WERI-Rb-1 (cell line): Measurements from ENCODE around the gene FBXO21.

Source experiments
- DNase-seq: peaks from one replicate; pipeline ENCODE4 v3.0.0-alpha.2; 2020
- H3K27ac ChIP-seq: fragments of 250-450 bp; sonication (Bioruptor Pico); 2 replicates; pipeline ENCODE4 v1.5.1; 2020; ENCODE audit warnings: mild to moderate bottlenecking, moderate library complexity
- H3K27me3 ChIP-seq: fragments of 250-450 bp; sonication (Bioruptor Pico); 2 replicates; pipeline ENCODE4 v1.5.1; 2021; ENCODE audit warnings: mild to moderate bottlenecking, low read depth, moderate library complexity; ENCODE audit not compliant: insufficient read depth, severe bottlenecking
- H3K36me3 ChIP-seq: fragments of 250-450 bp; sonication (Bioruptor Pico); 2 replicates; pipeline ENCODE4 v1.5.1; 2020; ENCODE audit warnings: mild to moderate bottlenecking, moderate library complexity
- H3K4me3 ChIP-seq: 2 replicates; pipeline ENCODE4 v1.5.1; 2011; ENCODE audit warnings: low read depth, mild to moderate bottlenecking, control low read depth, low read length
- H3K9me3 ChIP-seq: fragments of 250-450 bp; sonication (Bioruptor Pico); 2 replicates; pipeline ENCODE4 v1.5.1; 2021; ENCODE audit warnings: mild to moderate bottlenecking, moderate library complexity; ENCODE audit not compliant: severe bottlenecking
- TF ChIP-seq, protein P1 (sequence below): IDR thresholded peaks from 2 replicates; pipeline ENCODE4 v1.5.1; 2011; ENCODE audit warnings: low read depth, mild to moderate bottlenecking, control low read depth, inconsistent platforms, low read length

FBXO21 gene

DNA sequence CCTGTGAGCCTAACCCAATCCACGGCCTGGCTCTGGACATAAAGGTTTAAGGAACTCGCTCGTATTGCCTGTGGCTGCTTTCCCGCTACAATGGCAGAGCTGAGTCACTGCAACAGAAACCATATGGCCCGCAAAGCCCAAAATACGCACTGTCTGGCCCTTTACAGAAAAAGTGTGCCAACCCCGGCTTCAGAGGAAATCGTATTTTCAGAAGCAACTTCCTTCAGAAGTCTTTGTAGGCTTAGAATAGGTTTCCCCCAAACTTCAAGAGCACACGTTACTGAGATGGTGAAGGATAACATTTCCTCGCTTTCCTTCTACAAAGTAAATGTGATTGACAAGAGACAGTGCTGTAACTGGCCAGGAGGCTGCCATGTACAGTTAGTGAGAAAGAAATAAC lies 56.2 kb downstream of the FBXO21 start:
- Histone ChIP-seq H3K27me3 (no peaks in the 10 kb centered on the region), H3K9me3 (no peaks in the 10 kb centered on the region), H3K36me3 (no peaks in the 10 kb centered on the region), H3K4me3 (no peak overlapping the region), H3K27ac (no peak overlapping the region)
- TF ChIP-seq, protein P1, sequence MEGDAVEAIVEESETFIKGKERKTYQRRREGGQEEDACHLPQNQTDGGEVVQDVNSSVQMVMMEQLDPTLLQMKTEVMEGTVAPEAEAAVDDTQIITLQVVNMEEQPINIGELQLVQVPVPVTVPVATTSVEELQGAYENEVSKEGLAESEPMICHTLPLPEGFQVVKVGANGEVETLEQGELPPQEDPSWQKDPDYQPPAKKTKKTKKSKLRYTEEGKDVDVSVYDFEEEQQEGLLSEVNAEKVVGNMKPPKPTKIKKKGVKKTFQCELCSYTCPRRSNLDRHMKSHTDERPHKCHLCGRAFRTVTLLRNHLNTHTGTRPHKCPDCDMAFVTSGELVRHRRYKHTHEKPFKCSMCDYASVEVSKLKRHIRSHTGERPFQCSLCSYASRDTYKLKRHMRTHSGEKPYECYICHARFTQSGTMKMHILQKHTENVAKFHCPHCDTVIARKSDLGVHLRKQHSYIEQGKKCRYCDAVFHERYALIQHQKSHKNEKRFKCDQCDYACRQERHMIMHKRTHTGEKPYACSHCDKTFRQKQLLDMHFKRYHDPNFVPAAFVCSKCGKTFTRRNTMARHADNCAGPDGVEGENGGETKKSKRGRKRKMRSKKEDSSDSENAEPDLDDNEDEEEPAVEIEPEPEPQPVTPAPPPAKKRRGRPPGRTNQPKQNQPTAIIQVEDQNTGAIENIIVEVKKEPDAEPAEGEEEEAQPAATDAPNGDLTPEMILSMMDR: no peak
- DNase-seq: no peak

DNA sequence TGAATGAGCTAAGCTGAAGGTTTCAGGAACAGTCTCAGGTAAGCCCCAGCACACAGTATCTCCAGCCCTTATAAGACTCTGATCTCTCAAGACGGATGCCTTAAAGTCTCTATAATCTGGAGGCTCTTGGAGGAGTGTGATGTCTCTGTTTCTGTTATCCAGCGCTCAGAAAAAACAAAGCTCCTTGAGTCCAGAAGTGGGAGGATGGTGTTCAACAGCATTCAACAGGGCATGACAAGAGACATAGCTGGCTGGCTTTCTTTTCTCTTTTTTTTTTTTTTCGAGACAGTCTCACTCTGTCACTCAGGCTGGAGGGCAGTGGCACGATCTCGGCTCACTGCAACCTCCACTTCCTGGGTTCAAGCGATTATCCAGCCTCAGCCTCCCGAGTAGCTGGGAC lies 59.5 kb downstream of the FBXO21 start:
- Histone ChIP-seq H3K27me3 (no peaks in the 10 kb centered on the region), H3K36me3 (no peaks in the 10 kb centered on the region), H3K9me3 (peaks cover 9% of the 10 kb centered on the region), H3K27ac (no peak overlapping the region), H3K4me3 (no peak overlapping the region)
- TF ChIP-seq, protein P1: no peak
- no peak for DNase-seq

DNA sequence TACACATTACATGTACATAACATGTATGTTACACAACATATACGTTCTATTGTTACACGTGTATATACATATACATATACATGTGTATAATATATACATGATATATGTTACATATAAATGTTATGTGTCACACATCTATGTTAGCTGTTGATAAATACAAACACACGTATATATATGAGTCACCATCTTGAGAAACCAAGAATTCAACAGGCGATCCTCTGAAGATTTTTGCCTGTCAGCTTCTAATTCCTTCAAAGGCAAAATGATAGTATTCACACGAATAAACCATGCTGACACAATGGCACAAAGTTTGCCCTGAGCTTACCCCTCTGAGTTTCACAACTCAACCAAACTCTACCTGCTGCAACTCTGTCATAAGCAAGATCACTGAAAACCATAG lies 60.9 kb downstream of the FBXO21 start:
- H3K9me3 ChIP-seq: peaks cover 9% of the 10 kb centered on the region
- H3K27ac ChIP-seq: no peak overlapping the region
- DNase-seq: no peak
- TF ChIP-seq, protein P1: no peak
- H3K36me3 ChIP-seq: no peaks in the 10 kb centered on the region
- no peak overlapping the region for H3K4me3 ChIP-seq
- H3K27me3 ChIP-seq: no peaks in the 10 kb centered on the region

DNA sequence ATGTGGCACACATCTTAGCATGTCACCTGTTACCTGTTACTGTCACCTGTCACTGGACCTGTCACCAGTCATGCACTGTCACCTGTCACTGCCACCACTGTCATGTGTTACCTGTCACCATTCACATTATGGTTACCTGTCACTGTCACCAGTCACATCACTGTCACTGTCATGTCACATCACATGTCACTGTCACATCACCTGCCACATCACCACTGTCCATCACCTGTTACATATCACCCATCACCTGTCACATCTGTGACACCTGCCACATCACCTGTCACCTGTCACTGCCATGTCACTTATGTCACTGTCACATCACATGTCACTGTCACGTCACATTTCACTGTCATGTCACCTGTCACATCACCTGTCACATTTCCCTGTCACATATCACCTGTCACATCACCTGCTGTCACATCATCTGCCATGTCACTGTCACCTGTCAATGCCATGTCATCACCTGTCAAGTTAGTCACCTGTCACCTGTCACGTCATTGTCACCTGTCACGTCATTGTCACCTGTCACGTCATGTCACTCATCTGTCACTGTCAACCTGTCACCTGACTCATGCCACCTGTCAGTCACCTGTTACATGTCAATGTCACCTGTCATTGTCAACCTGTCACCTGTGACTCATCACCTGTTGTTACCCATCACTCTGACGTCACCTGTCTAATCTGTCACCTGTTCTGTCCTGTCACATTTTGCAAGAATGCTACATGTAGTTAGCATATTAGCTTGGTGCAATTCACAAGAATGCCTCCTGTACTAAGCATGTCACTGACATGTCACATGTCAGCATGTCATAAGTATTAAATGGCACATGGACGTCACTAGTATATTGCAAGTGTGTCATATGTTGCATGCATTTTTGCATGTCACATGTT lies 62.1 kb downstream of the FBXO21 start:
- Histone ChIP-seq H3K27me3 (no peaks in the 10 kb centered on the region), H3K9me3 (peaks cover 9% of the 10 kb centered on the region), H3K4me3 (no peak overlapping the region), H3K36me3 (no peaks in the 10 kb centered on the region), H3K27ac (no peak overlapping the region)
- DNase-seq: no peak
- TF ChIP-seq, protein P1: no peak

DNA sequence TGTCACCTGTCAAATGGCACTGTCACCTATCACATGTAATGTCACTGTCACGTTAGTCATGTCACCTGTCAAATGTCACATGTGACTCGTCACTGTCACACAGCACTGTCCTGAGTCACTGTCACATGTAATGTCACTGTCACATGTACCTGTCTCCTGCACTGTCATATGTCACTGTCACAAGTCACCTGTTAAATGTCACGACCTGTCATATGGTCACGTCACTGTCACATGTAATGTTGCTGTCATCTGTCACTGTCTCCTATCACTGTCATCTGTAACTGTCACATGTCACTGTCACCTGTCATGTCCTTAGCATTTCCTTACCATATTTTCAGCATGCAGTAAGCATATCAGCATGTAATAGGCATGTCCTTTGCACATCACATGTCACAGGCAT lies 63.9 kb downstream of the FBXO21 start:
- Histone ChIP-seq H3K9me3 (peaks cover 9% of the 10 kb centered on the region), H3K4me3 (no peak overlapping the region), H3K27ac (no peak overlapping the region), H3K27me3 (no peaks in the 10 kb centered on the region), H3K36me3 (no peaks in the 10 kb centered on the region)
- TF ChIP-seq, protein P1: no peak
- DNase-seq: no peak
